MM.1S (cell line): ENCODE measurements around the gene ACADL.

Experiments used
- CTCF ChIP-seq: fragments of 300-600 bp; sonication (generic); IDR thresholded peaks from 2 replicates; pipeline ENCODE4 v1.5.1; 2016; ENCODE audit warnings: antibody characterized with exemption, low read length, mixed read lengths
- EZH2 ChIP-seq: fragments of 300-600 bp; sonication (generic); optimal IDR thresholded peaks from 2 replicates; pipeline ENCODE3; 2017; ENCODE audit warnings: low read depth, mild to moderate bottlenecking, antibody characterized with exemption, low read length, mixed read lengths
- EZH2phosphoT487 ChIP-seq: fragments of 300-600 bp; sonication (generic); IDR thresholded peaks from 2 replicates; pipeline ENCODE4 v1.6.1; 2018; ENCODE audit warnings: antibody characterized with exemption, low read length

- no peak for TF ChIP-seq EZH2phosphoT487
- no peak for TF ChIP-seq EZH2
- TF ChIP-seq CTCF, result no peak
Observed at GRCh38 chr2:210263841-210264240, 38.6 kb upstream of the ACADL start.
